DLD1 (cell line): Measurements from ENCODE around the gene WAPL.

Source experiments
- in situ Hi-C: cut with HindIII; loops from 2 replicates; pipeline ENCODE4 v1.10.0; 2017; ENCODE audit warnings: low sequenced_read_pairs

WAPL gene

GRCh38 chr10:86411852-86412560 lies 109.6 kb downstream of the WAPL start:
- in situ Hi-C loops: no loop called here

GRCh38 chr10:86411281-86411841 lies 110.2 kb downstream of the WAPL start:
- in situ Hi-C loops: no loop called here

GRCh38 chr10:86410542-86411124 lies 111.0 kb downstream of the WAPL start:
- in situ Hi-C loops: no loop called here

GRCh38 chr10:86409183-86409582 lies 112.4 kb downstream of the WAPL start:
- in situ Hi-C loops: no loop called here

GRCh38 chr10:86403183-86403797 lies 118.3 kb downstream of the WAPL start:
- in situ Hi-C loops: no loop called here

- in situ Hi-C loops: no loop called here
Observed at GRCh38 chr10:86402283-86402941, 119.2 kb downstream of the WAPL start.

- in situ Hi-C loops: no loop called here
Observed at GRCh38 chr10:86401588-86402282, 119.9 kb downstream of the WAPL start.

- in situ Hi-C loops: no loop called here
Observed at GRCh38 chr10:86400705-86401587, 120.6 kb downstream of the WAPL start.

GRCh38 chr10:86399879-86400704 lies 121.5 kb downstream of the WAPL start:
- in situ Hi-C loops: no loop called here

GRCh38 chr10:86399514-86399878 lies 122.1 kb downstream of the WAPL start:
- in situ Hi-C loops: no loop called here

GRCh38 chr10:86397120-86397519 lies 124.5 kb downstream of the WAPL start:
- in situ Hi-C loops: no loop called here

GRCh38 chr10:86393862-86394455 lies 127.6 kb downstream of the WAPL start:
- in situ Hi-C loops: no loop called here

- in situ Hi-C loops: no loop called here
Observed at GRCh38 chr10:86393362-86393761, 128.2 kb downstream of the WAPL start.

GRCh38 chr10:86392723-86393094 lies 128.9 kb downstream of the WAPL start:
- in situ Hi-C loops: no loop called here

- in situ Hi-C loops: no loop called here
Observed at GRCh38 chr10:86391986-86392722, 129.4 kb downstream of the WAPL start.

GRCh38 chr10:86391236-86391840 lies 130.3 kb downstream of the WAPL start:
- in situ Hi-C loops: no loop called here

- in situ Hi-C loops: no loop called here
Observed at GRCh38 chr10:86390337-86391120, 131.1 kb downstream of the WAPL start.
